GM19438 (cell line): ENCODE data around the gene CHERP.
"Not testable (repeated sequence)": the region's sequence is repeated elsewhere in the genome, so short reads cannot be mapped to it uniquely, and the experiment has no call there.

Source experiments
- ATAC-seq: cut with Tn5 transposase; IDR thresholded peaks from one replicate; pipeline ENCODE4 v1.9.1; 2021; ENCODE audit warnings: low read depth; ENCODE audit not compliant: unreplicated experiment

Gene CHERP

GRCh38 chr19:16543734-16544133 lies 1.5 kb upstream of the CHERP start:
- ATAC-seq: not testable (repeated sequence)

- no peak for ATAC-seq
Measured at GRCh38 chr19:16542910-16543472, 754 bp upstream of the CHERP start.

GRCh38 chr19:16541526-16542044 lies 652 bp downstream of the CHERP start:
- no peak for ATAC-seq

GRCh38 chr19:16540948-16541347 lies 1.3 kb downstream of the CHERP start:
- ATAC-seq: no peak

- no peak for ATAC-seq
Measured at GRCh38 chr19:16537111-16537510, 5.1 kb downstream of the CHERP start.

GRCh38 chr19:16536130-16536529 lies 6.1 kb downstream of the CHERP start:
- no peak for ATAC-seq

GRCh38 chr19:16535381-16535780 lies 6.9 kb downstream of the CHERP start:
- no peak for ATAC-seq

GRCh38 chr19:16532440-16533234 lies 9.6 kb downstream of the CHERP start:
- ATAC-seq: no peak

GRCh38 chr19:16531380-16531669 lies 10.9 kb downstream of the CHERP start:
- no peak for ATAC-seq

GRCh38 chr19:16530540-16531379 lies 11.5 kb downstream of the CHERP start:
- ATAC-seq: no peak

- no peak for ATAC-seq
Measured at GRCh38 chr19:16529466-16530144, 12.6 kb downstream of the CHERP start.

GRCh38 chr19:16527971-16528521 lies 14.2 kb downstream of the CHERP start:
- no peak for ATAC-seq

- no peak for ATAC-seq
Measured at GRCh38 chr19:16527334-16527935, 14.8 kb downstream of the CHERP start.

GRCh38 chr19:16525751-16526481 lies 16.3 kb downstream of the CHERP start:
- ATAC-seq: no peak

- ATAC-seq: no peak
Measured at GRCh38 chr19:16524991-16525734, 17.1 kb downstream of the CHERP start.

- no peak for ATAC-seq
Measured at GRCh38 chr19:16522559-16523377, 19.5 kb downstream of the CHERP start.

GRCh38 chr19:16521715-16522289 lies 20.4 kb downstream of the CHERP start:
- ATAC-seq: no peak
